Endodermal cell (in vitro differentiated cells): ENCODE results near the gene GPATCH8. TPM values are rescaled to one million over a fixed set of nuclear protein-coding genes. Genes with fewer than 3 reads are reported as not detected.
"Not testable (repeated sequence)": the region's sequence is repeated elsewhere in the genome, so short reads cannot be mapped to it uniquely, and the experiment has no call there.

Experiments
- DNase-seq: peaks from one replicate; pipeline ENCODE4 v3.0.0-alpha.2; 2017
- H3K27ac ChIP-seq: 2 replicates; pipeline ENCODE4 v1.5.1; 2013; ENCODE audit warnings: mild to moderate bottlenecking, low read depth, low read length, moderate library complexity
- H3K27me3 ChIP-seq: 2 replicates; pipeline ENCODE4 v1.6.1; 2013; ENCODE audit warnings: mild to moderate bottlenecking, low read length, moderate library complexity; ENCODE audit not compliant: insufficient read depth, control insufficient read depth, poor library complexity, severe bottlenecking
- H3K36me3 ChIP-seq: 2 replicates; pipeline ENCODE4 v1.7.0; 2013; ENCODE audit warnings: mild to moderate bottlenecking, low read length, moderate library complexity; ENCODE audit not compliant: control insufficient read depth, insufficient read depth
- H3K4me1 ChIP-seq: one replicate; pipeline ENCODE4 v1.7.0; 2013; ENCODE audit warnings: low read length; ENCODE audit not compliant: control insufficient read depth, insufficient read depth
- H3K4me3 ChIP-seq: 2 replicates; pipeline ENCODE4 v1.5.1; 2013; ENCODE audit warnings: mild to moderate bottlenecking, low read length, moderate library complexity
- H3K9ac ChIP-seq: 2 replicates; pipeline ENCODE4 v1.6.1; 2013; ENCODE audit warnings: mild to moderate bottlenecking, low read length, moderate library complexity; ENCODE audit not compliant: poor library complexity, severe bottlenecking; ENCODE audit errors: extremely low read depth
- H3K9me3 ChIP-seq: 2 replicates; pipeline ENCODE4 v1.6.1; 2013; ENCODE audit warnings: mild to moderate bottlenecking, low read length, moderate library complexity; ENCODE audit not compliant: control insufficient read depth
- H3K27ac Mint-ChIP-seq: 2 replicates; pipeline ENCODE4 v1.8.0; 2020; ENCODE audit warnings: mixed read lengths
- H3K27me3 Mint-ChIP-seq: 2 replicates; pipeline ENCODE4 v1.8.0; 2021; ENCODE audit warnings: mild to moderate bottlenecking, mixed read lengths; ENCODE audit not compliant: insufficient read depth
- H3K36me3 Mint-ChIP-seq: 2 replicates; pipeline ENCODE4 v1.8.0; 2020; ENCODE audit warnings: low read depth, mixed read lengths
- H3K4me1 Mint-ChIP-seq: 2 replicates; pipeline ENCODE4 v1.8.0; 2020; ENCODE audit warnings: mixed read lengths
- H3K4me3 Mint-ChIP-seq: 2 replicates; pipeline ENCODE4 v1.8.0; 2020; ENCODE audit warnings: mild to moderate bottlenecking, moderate library complexity, mixed read lengths
- H3K9me3 Mint-ChIP-seq: 2 replicates; pipeline ENCODE4 v1.8.0; 2020; ENCODE audit warnings: mild to moderate bottlenecking, mixed read lengths
- CTCF ChIP-seq: fragments of 200-600 bp; sonication (generic); conservative IDR thresholded peaks from 2 replicates; pipeline ENCODE4 v1.5.0; 2021; ENCODE audit warnings: antibody characterized with exemption, mild to moderate bottlenecking
- WGBS, 2 experiments: methylation state at CpG; one replicate each; pipeline versions ENCODE4 v1.1.5 to v1.1.7; 2013; ENCODE audit warnings: missing lambda C conversion rate in 2 of 2, mixed read lengths in 1 of 2; ENCODE audit not compliant: insufficient coverage in 1 of 2, insufficient read length in 1 of 2; 5-methylcytosine and 5-hydroxymethylcytosine counted together
- total RNA-seq, 2 donors: library from RNA; stranded (reverse); fragmentation: NEBNext Ultra II Directional in 1 of 2; extraction: Animal tissue kit (Norgen Biotek cat#: 25700) in 1 of 2; gene quantifications; 2 replicates in 1 of 2; 3 replicates in 1 of 2; pipeline ENCODE4 v1.2.1, GENCODE V29; 2021

The GPATCH8 gene
- total RNA-seq, 2 donors from 2014 or later, result 49.9 to 55.2 TPM

- no peak for DNase-seq
- H3K27ac Mint-ChIP-seq, result no peak overlapping the region
- H3K36me3 Mint-ChIP-seq, result no peaks in the 10 kb centered on the region
- H3K4me1 Mint-ChIP-seq, result peaks cover 2% of the 10 kb centered on the region
- H3K4me3 Mint-ChIP-seq, result no peak overlapping the region
- no peak for TF ChIP-seq CTCF
- no peak overlapping the region for H3K27ac ChIP-seq
- peaks cover 6% of the 10 kb centered on the region for H3K4me1 ChIP-seq
- peaks cover 5% of the 10 kb centered on the region for H3K27me3 ChIP-seq
- peaks cover 5% of the 10 kb centered on the region for H3K9me3 ChIP-seq
- peaks cover 11% of the 10 kb centered on the region for H3K9me3 Mint-ChIP-seq
- no peak overlapping the region for H3K4me3 ChIP-seq
- H3K36me3 ChIP-seq, result no peaks in the 10 kb centered on the region
- H3K27me3 Mint-ChIP-seq, result peaks cover 45% of the 10 kb centered on the region
- H3K9ac ChIP-seq, result no peak overlapping the region
- WGBS, 2 experiments, result 94 to 98% methylated on average over 6 to 7 of the region's 7 CpGs
Observed at GRCh38 chr17:44367231-44367979, 135.8 kb downstream of the GPATCH8 start.

GRCh38 chr17:44365051-44365450, 138.2 kb downstream of the GPATCH8 start:
- H3K4me1 Mint-ChIP-seq, result peaks cover 16% of the 10 kb centered on the region
- not testable (repeated sequence) for H3K36me3 ChIP-seq, H3K27ac Mint-ChIP-seq, H3K9me3 ChIP-seq, H3K9ac ChIP-seq, H3K27ac ChIP-seq, H3K27me3 ChIP-seq, H3K36me3 Mint-ChIP-seq, H3K4me3 ChIP-seq, DNase-seq
- peaks cover 39% of the 10 kb centered on the region for H3K27me3 Mint-ChIP-seq
- H3K4me3 Mint-ChIP-seq, result peak overlapping the region; percentile 73
- WGBS, 2 experiments, result 91 to 93% methylated on average over 4 to 5 of the region's 5 CpGs
- H3K4me1 ChIP-seq, result peaks cover 20% of the 10 kb centered on the region
- H3K9me3 Mint-ChIP-seq, result peaks cover 11% of the 10 kb centered on the region

- peaks cover 2% of the 10 kb centered on the region for H3K9me3 Mint-ChIP-seq
- peak within 1 kb of the TSS; percentile 73 for H3K4me3 Mint-ChIP-seq
- peaks cover 36% of the 10 kb centered on the region for H3K27me3 Mint-ChIP-seq
- Histone ChIP-seq H3K36me3 (peaks cover 14% of the 10 kb centered on the region), H3K9ac (peak within 1 kb of the TSS; percentile 87), H3K27ac (peak within 1 kb of the TSS; percentile 57), H3K4me1 (peaks cover 20% of the 10 kb centered on the region), H3K27me3 (peaks cover 5% of the 10 kb centered on the region), H3K9me3 (peaks cover 5% of the 10 kb centered on the region), H3K4me3 (peak within 1 kb of the TSS; percentile 87)
- H3K27ac Mint-ChIP-seq, result peak within 1 kb of the TSS; percentile 79
- DNase-seq, result peak; percentile 93
- peaks cover 16% of the 10 kb centered on the region for H3K4me1 Mint-ChIP-seq
- peaks cover 11% of the 10 kb centered on the region for H3K36me3 Mint-ChIP-seq
- 1 to 80% methylated on average over 1 to 58 of the region's 63 CpGs for WGBS, 2 experiments
- peak; percentile 94 for TF ChIP-seq CTCF
Observed at GRCh38 chr17:44363613-44364159, 139.5 kb downstream of the GPATCH8 start, which contains the start of gene FAM171A2. TSS of gene FAM171A2 (minus strand) at chr17:44363853. CDS start at chr17:44363714, 139 bp downstream.
